Measurements from ENCODE around the gene EIF3L. TPM values are rescaled to one million over a fixed set of nuclear protein-coding genes. Genes with fewer than 3 reads are reported as not detected.

The EIF3L gene
- total and polyA plus RNA-seq, 9 of the 15 experiments (the other 6 are each of a cell fraction or from before 2014, with no cell fraction given): 257 to 699 (median 368) TPM

DNA sequence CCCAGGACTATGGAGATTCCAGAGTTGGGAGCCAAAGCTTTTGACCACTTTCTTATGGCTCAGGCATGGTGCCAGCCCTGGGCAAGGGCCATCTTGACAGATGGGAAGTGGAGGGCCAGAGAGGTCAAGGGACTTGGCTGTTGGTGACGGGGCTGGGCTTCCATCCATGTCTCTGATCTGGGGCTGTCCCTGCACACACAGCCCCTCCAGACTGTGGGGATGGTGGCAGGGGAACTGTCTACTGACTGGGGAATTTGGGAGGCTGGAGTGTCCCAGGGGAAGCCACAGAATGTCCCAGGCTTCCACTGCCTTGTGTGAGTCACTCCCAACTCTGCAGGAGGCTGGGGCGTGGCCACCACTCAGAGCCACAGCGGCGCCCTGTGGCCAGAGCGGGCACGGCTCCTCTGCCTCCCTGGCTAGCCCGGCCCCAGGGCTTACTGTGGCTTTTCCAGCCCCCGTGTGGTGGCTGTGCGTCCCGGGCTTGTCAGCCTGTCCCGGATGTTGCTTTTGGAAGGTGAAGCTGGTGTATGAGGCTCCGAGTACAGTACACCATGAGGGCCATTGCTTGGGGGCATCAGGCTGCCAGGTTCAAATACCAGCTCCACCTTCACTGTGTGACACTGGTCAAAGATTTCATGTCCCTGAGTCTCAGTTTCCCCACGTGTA is 84.6 kb downstream of the EIF3L start (continued):
- TF ChIP-seq, protein P1, sequence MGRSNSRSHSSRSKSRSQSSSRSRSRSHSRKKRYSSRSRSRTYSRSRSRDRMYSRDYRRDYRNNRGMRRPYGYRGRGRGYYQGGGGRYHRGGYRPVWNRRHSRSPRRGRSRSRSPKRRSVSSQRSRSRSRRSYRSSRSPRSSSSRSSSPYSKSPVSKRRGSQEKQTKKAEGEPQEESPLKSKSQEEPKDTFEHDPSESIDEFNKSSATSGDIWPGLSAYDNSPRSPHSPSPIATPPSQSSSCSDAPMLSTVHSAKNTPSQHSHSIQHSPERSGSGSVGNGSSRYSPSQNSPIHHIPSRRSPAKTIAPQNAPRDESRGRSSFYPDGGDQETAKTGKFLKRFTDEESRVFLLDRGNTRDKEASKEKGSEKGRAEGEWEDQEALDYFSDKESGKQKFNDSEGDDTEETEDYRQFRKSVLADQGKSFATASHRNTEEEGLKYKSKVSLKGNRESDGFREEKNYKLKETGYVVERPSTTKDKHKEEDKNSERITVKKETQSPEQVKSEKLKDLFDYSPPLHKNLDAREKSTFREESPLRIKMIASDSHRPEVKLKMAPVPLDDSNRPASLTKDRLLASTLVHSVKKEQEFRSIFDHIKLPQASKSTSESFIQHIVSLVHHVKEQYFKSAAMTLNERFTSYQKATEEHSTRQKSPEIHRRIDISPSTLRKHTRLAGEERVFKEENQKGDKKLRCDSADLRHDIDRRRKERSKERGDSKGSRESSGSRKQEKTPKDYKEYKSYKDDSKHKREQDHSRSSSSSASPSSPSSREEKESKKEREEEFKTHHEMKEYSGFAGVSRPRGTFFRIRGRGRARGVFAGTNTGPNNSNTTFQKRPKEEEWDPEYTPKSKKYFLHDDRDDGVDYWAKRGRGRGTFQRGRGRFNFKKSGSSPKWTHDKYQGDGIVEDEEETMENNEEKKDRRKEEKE (IDR thresholded peaks at IDR 0.05; ENCODE audit: borderline replicate concordance in 1 of 2, control insufficient read depth in 1 of 2, low read depth in 2 of 2, low read length in 1 of 2): no peak
- TF ChIP-seq, protein P2, sequence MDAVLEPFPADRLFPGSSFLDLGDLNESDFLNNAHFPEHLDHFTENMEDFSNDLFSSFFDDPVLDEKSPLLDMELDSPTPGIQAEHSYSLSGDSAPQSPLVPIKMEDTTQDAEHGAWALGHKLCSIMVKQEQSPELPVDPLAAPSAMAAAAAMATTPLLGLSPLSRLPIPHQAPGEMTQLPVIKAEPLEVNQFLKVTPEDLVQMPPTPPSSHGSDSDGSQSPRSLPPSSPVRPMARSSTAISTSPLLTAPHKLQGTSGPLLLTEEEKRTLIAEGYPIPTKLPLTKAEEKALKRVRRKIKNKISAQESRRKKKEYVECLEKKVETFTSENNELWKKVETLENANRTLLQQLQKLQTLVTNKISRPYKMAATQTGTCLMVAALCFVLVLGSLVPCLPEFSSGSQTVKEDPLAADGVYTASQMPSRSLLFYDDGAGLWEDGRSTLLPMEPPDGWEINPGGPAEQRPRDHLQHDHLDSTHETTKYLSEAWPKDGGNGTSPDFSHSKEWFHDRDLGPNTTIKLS (IDR thresholded peaks at IDR 0.05; ENCODE audit: borderline replicate concordance, low read depth): no peak
- peak; percentile 30 for TF ChIP-seq MEIS2 (IDR thresholded peaks at IDR 0.05; ENCODE audit: partially characterized antibody)
- no peak for TF ChIP-seq NCOA4 (IDR thresholded peaks at IDR 0.05; ENCODE audit: partially characterized antibody)
- TF ChIP-seq NBN (IDR thresholded peaks at IDR 0.05; ENCODE audit: low read depth): peak; percentile 46; the same call in 1 of the 2 replicates
- peak; percentile 86 for TF ChIP-seq FOSL1 (tag; conservative IDR thresholded peaks at IDR 0.05)
- no peak for TF ChIP-seq ZNF436 (CRISPR knock-in tag; IDR thresholded peaks at IDR 0.05)
- TF ChIP-seq GATAD2A (IDR thresholded peaks at IDR 0.05): no peak
- TF ChIP-seq SP1 (CRISPR knock-in tag; IDR thresholded peaks at IDR 0.05): peak; percentile 92
- TF ChIP-seq ZBTB8A (IDR thresholded peaks at IDR 0.05; ENCODE audit: partially characterized antibody): no peak
- TF ChIP-seq RAD21 (CRISPR knock-in tag; conservative IDR thresholded peaks at IDR 0.05 in 1 of 2, IDR thresholded peaks at IDR 0.05 in 1 of 2): peak; percentile 42 to 76
- TF ChIP-seq BRD9 (IDR thresholded peaks at IDR 0.05; ENCODE audit: low read depth, partially characterized antibody): no peak
- TF ChIP-seq KLF6 (CRISPR knock-in tag; IDR thresholded peaks at IDR 0.05; ENCODE audit: borderline replicate concordance): no peak
- TF ChIP-seq NRF1 (conservative IDR thresholded peaks at IDR 0.05 in 1 of 2, IDR thresholded peaks at IDR 0.05 in 1 of 2): peak in 1 of 2 experiments; percentile 22; a peak in 2 of 4 replicates
- no peak for TF ChIP-seq ZNF586 (CRISPR knock-in tag; conservative IDR thresholded peaks at IDR 0.05)
- TF ChIP-seq HCFC1 (IDR thresholded peaks at IDR 0.05; ENCODE audit: low read depth, low read length): peak; percentile 58
- TF ChIP-seq SPI1 (IDR thresholded peaks at IDR 0.05; ENCODE audit: borderline replicate concordance, low read depth, low read length): no peak
- TF ChIP-seq SMC3 (conservative IDR thresholded peaks at IDR 0.05; ENCODE audit: insufficient read depth, low read depth, low read length): peak; percentile 79
- TF ChIP-seq BMI1 (IDR thresholded peaks at IDR 0.05; ENCODE audit: low read length): no peak
- no peak for TF ChIP-seq ATF1 (CRISPR knock-in tag; IDR thresholded peaks at IDR 0.05)
- peak; percentile 36 for TF ChIP-seq ATF1 (tag; IDR thresholded peaks at IDR 0.05)
- TF ChIP-seq, protein P3, sequence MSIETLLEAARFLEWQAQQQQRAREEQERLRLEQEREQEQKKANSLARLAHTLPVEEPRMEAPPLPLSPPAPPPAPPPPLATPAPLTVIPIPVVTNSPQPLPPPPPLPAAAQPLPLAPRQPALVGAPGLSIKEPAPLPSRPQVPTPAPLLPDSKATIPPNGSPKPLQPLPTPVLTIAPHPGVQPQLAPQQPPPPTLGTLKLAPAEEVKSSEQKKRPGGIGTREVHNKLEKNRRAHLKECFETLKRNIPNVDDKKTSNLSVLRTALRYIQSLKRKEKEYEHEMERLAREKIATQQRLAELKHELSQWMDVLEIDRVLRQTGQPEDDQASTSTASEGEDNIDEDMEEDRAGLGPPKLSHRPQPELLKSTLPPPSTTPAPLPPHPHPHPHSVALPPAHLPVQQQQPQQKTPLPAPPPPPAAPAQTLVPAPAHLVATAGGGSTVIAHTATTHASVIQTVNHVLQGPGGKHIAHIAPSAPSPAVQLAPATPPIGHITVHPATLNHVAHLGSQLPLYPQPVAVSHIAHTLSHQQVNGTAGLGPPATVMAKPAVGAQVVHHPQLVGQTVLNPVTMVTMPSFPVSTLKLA (conservative IDR thresholded peaks at IDR 0.05): peak; percentile 41 to 47; a peak in 2 of 4 replicates
- TF ChIP-seq ETV5 (CRISPR knock-in tag; IDR thresholded peaks at IDR 0.05; ENCODE audit: low read depth): 0 out of 2 replicates have a peak, but pooled peaks have one; percentile 27

All from K562 (cell line).